K562 (cell line): ENCODE measurements around the gene PSMC3IP. TPM values are rescaled to one million over a fixed set of nuclear protein-coding genes. Genes with fewer than 3 reads are reported as not detected.

Source experiments
- CREB3L1 ChIP-seq: fragments of 450-650 bp; IDR thresholded peaks from 2 replicates; pipeline ENCODE4 v1.6.1; 2014; ENCODE audit warnings: low read depth, mild to moderate bottlenecking, moderate library complexity, borderline replicate concordance
- E2F3 ChIP-seq: fragments of 250-450 bp; sonication (Bioruptor Pico); IDR thresholded peaks from 2 replicates; pipeline ENCODE4 v1.4.0; 2020; ENCODE audit warnings: mild to moderate bottlenecking
- GABPB1 ChIP-seq: sonication (generic); formaldehyde crosslinking; IDR thresholded peaks from 2 replicates; pipeline ENCODE4 v1.8.0; 2022; ENCODE audit warnings: mild to moderate bottlenecking, missing genetic modification reagents
- HDAC2 ChIP-seq: fragments of 450-650 bp; IDR thresholded peaks from 2 replicates; pipeline ENCODE4 v1.6.1; 2016; ENCODE audit warnings: mild to moderate bottlenecking
- HIVEP1 ChIP-seq: fragments of 250-450 bp; sonication (Bioruptor Pico); IDR thresholded peaks from 2 replicates; pipeline ENCODE4 v1.4.0; 2020; ENCODE audit warnings: mild to moderate bottlenecking
- JUN ChIP-seq, 2 experiments: sonication (generic) in 1 of 2; formaldehyde crosslinking in 1 of 2; IDR thresholded peaks; 2 replicates each; pipeline versions ENCODE4 v1.6.1 to v1.8.0; 2012 to 2022; ENCODE audit warnings: borderline replicate concordance in 2 of 2, mild to moderate bottlenecking in 2 of 2, improper control_type of control experiment in 1 of 2, low read depth in 1 of 2, low read length in 1 of 2, missing genetic modification reagents in 1 of 2
- NR2C1 ChIP-seq, 2 experiments: fragments of 450-650 bp; IDR thresholded peaks; 2 replicates each; pipeline ENCODE4 v1.6.1; 2017; ENCODE audit warnings: mild to moderate bottlenecking in 2 of 2, antibody characterized with exemption in 1 of 2, inconsistent platforms in 1 of 2, missing compliant biosample characterization in 1 of 2, missing genetic modification characterization in 1 of 2
- NR4A1 ChIP-seq, 2 experiments: fragments of 250-450 bp in 1 of 2; fragments of 450-650 bp in 1 of 2; sonication (Bioruptor Pico) in 1 of 2; IDR thresholded peaks; 2 replicates each; pipeline versions ENCODE4 v1.4.0 to v1.6.1; 2016 to 2020; ENCODE audit warnings: mild to moderate bottlenecking in 2 of 2, missing compliant biosample characterization in 1 of 2, missing genetic modification characterization in 1 of 2, moderate library complexity in 1 of 2
- PCBP1 ChIP-seq: fragments of 200-400 bp; formaldehyde crosslinking; IDR thresholded peaks from 2 replicates; pipeline ENCODE4 v1.6.1; 2018; ENCODE audit warnings: mild to moderate bottlenecking, low read depth, low read length; ENCODE audit not compliant: poor library complexity, severe bottlenecking
- RBBP5 ChIP-seq: fragments of 200-600 bp; sonication (generic); IDR thresholded peaks from 2 replicates; pipeline ENCODE4 v1.6.1; 2012; ENCODE audit warnings: borderline replicate concordance, mild to moderate bottlenecking, low read length, control low read depth, inconsistent platforms; ENCODE audit not compliant: insufficient read depth, poor library complexity, severe bottlenecking
- ZNF311 ChIP-seq: fragments of 250-450 bp; sonication (Bioruptor Pico); IDR thresholded peaks from 2 replicates; pipeline ENCODE4 v1.4.0; 2020; ENCODE audit warnings: mild to moderate bottlenecking, moderate library complexity
- ZNF347 ChIP-seq: fragments of 450-650 bp; formaldehyde crosslinking; IDR thresholded peaks from 2 replicates; pipeline ENCODE4 v1.4.0; 2020; ENCODE audit warnings: low read depth, mild to moderate bottlenecking, moderate library complexity
- ZNF717 ChIP-seq: fragments of 250-450 bp; sonication (Bioruptor Pico); IDR thresholded peaks from 2 replicates; pipeline ENCODE4 v1.5.0; 2021
- ZNF830 ChIP-seq: fragments of 250-450 bp; sonication (Bioruptor Pico); IDR thresholded peaks from 2 replicates; pipeline ENCODE4 v1.5.0; 2021; ENCODE audit warnings: mild to moderate bottlenecking
- polyA plus RNA-seq, 8 experiments: library from polyadenylated mRNA; depleted of rRNA in 4 of 8; stranded (reverse) in 5 of 8; unstranded in 3 of 8; fragments of >200 nt; fragmentation: Nextera tagmentation in 2 of 8; fragmentation: Illumina TruSeq in 1 of 8; extraction: Ambion mirVana in 2 of 8; extraction: Trizol in 1 of 8; gene quantifications; 2 replicates each; pipeline versions ENCODE4 v1.2.1 to v1.2.3, GENCODE V29; 2011 to 2014; ENCODE audit warnings: inconsistent platforms in 1 of 8, missing spikeins in 1 of 8
- total RNA-seq, 7 experiments: library from RNA; depleted of rRNA in 6 of 7; stranded (reverse); fragments of >200 nt in 6 of 7; fragmentation: Illumina TruSeq in 2 of 7; extraction: Trizol in 2 of 7; gene quantifications; 2 replicates each; pipeline versions ENCODE4 v1.2.1 to v1.2.3, GENCODE V29; 2011 to 2021; ENCODE audit warnings: low replicate concordance in 1 of 7
- TF ChIP-seq, protein P1 (sequence below): sonication (generic); formaldehyde crosslinking; IDR thresholded peaks from 2 replicates; pipeline ENCODE4 v1.8.1; 2023; ENCODE audit warnings: missing genetic modification reagents, mild to moderate bottlenecking, borderline replicate concordance
- TF ChIP-seq, protein P2 (sequence below): fragments of 250-450 bp; sonication (Bioruptor Pico); IDR thresholded peaks from 2 replicates; pipeline ENCODE4 v1.4.0; 2020; ENCODE audit warnings: borderline replicate concordance

The PSMC3IP gene
- total and polyA plus RNA-seq, 9 of the 15 experiments (the other 6 are each of a cell fraction or from before 2014, with no cell fraction given): 13.8 to 65.6 (median 32.8) TPM

GRCh38 chr17:42566215-42566882, 11.2 kb downstream of the PSMC3IP start (continued):
- TF ChIP-seq, protein P1, sequence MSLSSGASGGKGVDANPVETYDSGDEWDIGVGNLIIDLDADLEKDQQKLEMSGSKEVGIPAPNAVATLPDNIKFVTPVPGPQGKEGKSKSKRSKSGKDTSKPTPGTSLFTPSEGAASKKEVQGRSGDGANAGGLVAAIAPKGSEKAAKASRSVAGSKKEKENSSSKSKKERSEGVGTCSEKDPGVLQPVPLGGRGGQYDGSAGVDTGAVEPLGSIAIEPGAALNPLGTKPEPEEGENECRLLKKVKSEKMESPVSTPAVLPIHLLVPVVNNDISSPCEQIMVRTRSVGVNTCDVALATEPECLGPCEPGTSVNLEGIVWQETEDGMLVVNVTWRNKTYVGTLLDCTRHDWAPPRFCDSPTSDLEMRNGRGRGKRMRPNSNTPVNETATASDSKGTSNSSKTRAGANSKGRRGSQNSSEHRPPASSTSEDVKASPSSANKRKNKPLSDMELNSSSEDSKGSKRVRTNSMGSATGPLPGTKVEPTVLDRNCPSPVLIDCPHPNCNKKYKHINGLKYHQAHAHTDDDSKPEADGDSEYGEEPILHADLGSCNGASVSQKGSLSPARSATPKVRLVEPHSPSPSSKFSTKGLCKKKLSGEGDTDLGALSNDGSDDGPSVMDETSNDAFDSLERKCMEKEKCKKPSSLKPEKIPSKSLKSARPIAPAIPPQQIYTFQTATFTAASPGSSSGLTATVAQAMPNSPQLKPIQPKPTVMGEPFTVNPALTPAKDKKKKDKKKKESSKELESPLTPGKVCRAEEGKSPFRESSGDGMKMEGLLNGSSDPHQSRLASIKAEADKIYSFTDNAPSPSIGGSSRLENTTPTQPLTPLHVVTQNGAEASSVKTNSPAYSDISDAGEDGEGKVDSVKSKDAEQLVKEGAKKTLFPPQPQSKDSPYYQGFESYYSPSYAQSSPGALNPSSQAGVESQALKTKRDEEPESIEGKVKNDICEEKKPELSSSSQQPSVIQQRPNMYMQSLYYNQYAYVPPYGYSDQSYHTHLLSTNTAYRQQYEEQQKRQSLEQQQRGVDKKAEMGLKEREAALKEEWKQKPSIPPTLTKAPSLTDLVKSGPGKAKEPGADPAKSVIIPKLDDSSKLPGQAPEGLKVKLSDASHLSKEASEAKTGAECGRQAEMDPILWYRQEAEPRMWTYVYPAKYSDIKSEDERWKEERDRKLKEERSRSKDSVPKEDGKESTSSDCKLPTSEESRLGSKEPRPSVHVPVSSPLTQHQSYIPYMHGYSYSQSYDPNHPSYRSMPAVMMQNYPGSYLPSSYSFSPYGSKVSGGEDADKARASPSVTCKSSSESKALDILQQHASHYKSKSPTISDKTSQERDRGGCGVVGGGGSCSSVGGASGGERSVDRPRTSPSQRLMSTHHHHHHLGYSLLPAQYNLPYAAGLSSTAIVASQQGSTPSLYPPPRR (CRISPR knock-in tag): no peak
- TF ChIP-seq HDAC2 (0 out of 2 replicates have a peak, but pooled peaks have one; percentile 19), ZNF347 (CRISPR knock-in tag) (0 out of 2 replicates have a peak, but pooled peaks have one; percentile 42), ZNF830 (CRISPR knock-in tag) (peak; percentile 84; the same call in 1 of the 2 replicates), NR4A1 (CRISPR knock-in tag; IDR thresholded peaks at IDR 0.05) (peak; percentile 63; the same call in 1 of the 2 replicates), NR4A1 (tag; IDR thresholded peaks at IDR 0.05) (no peak), CREB3L1 (peak; percentile 20; the same call in 1 of the 2 replicates), PCBP1 (peak; percentile 8), ZNF717 (peak; percentile 20; the same call in 1 of the 2 replicates), GABPB1 (CRISPR knock-in tag) (no peak), NR2C1 (IDR thresholded peaks at IDR 0.05) (no peak), NR2C1 (tag; IDR thresholded peaks at IDR 0.05) (peak; percentile 18; the same call in 1 of the 2 replicates), HIVEP1 (CRISPR knock-in tag) (0 out of 2 replicates have a peak, but pooled peaks have one; percentile 32), RBBP5 (peak; percentile 13), E2F3 (CRISPR knock-in tag) (peak; percentile 77; the same call in 1 of the 2 replicates), ZNF311 (CRISPR knock-in tag) (peak; percentile 63; the same call in 1 of the 2 replicates), JUN (IDR thresholded peaks at IDR 0.05; ENCODE audit: borderline replicate concordance, low read depth, low read length) (no peak), JUN (CRISPR knock-in tag; IDR thresholded peaks at IDR 0.05; ENCODE audit: borderline replicate concordance) (no peak)
- TF ChIP-seq, protein P2, sequence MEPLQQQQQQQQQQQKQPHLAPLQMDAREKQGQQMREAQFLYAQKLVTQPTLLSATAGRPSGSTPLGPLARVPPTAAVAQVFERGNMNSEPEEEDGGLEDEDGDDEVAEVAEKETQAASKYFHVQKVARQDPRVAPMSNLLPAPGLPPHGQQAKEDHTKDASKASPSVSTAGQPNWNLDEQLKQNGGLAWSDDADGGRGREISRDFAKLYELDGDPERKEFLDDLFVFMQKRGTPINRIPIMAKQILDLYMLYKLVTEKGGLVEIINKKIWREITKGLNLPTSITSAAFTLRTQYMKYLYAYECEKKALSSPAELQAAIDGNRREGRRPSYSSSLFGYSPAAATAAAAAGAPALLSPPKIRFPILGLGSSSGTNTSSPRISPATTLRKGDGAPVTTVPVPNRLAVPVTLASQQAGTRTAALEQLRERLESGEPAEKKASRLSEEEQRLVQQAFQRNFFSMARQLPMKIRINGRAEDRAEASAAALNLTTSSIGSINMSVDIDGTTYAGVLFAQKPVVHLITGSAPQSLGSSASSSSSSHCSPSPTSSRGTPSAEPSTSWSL: 0 out of 2 replicates have a peak, but pooled peaks have one; percentile 35
